Ammon's horn (tissue), 1 donor: Measurements from ENCODE around the gene HNF4A.

Experiments used
- DNase-seq: peaks from one replicate; pipeline ENCODE4 v3.0.0-alpha.2; 2016; ENCODE audit warnings: low spot score

The HNF4A gene

GRCh38 chr20:44392776-44393607, 37.5 kb downstream of the HNF4A start:
- no peak for DNase-seq

DNA sequence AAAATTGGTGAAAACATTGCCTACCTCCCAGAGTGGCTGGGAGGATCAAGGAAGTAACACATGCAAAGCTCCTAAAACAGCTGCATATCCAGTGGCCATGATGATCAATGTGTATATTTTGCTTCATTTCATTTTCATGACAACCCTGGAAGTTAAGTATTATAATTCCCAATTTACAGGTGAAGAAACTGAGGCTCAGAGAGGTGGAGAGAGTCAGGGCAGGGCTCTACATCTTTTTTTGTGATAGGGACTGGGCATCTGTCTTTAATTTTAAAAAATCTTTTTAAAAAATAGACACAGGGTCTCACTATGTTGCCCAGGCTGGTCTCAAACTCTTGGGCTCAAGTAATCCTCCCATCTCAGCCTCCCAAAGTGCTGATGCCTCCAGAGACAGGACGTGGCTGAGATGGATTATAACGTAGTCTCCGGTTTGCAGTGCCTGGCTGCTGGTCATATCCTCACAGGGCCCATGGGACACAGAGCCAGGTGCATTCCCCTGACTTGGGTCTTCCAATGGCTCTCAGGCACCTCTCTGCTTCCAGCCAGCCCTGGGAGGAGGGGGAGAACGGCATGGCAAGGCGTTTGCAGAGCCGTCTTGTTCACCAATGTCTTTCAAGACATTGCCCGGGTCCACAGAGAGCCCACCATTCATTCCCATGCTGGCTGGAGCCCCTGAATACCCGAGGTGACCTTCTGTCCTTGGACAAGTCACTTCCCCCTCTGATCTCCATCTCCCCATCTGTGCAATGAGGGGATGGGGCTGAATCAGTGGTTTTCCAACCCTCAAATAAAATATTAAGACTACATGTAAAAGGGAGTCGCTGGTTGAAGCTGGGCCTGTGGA, 38.3 kb downstream of the HNF4A start:
- DNase-seq = no peak

- no peak for DNase-seq
These were observed 38.9 kb downstream of the HNF4A start for GRCh38 chr20:44394452-44394701.

DNA sequence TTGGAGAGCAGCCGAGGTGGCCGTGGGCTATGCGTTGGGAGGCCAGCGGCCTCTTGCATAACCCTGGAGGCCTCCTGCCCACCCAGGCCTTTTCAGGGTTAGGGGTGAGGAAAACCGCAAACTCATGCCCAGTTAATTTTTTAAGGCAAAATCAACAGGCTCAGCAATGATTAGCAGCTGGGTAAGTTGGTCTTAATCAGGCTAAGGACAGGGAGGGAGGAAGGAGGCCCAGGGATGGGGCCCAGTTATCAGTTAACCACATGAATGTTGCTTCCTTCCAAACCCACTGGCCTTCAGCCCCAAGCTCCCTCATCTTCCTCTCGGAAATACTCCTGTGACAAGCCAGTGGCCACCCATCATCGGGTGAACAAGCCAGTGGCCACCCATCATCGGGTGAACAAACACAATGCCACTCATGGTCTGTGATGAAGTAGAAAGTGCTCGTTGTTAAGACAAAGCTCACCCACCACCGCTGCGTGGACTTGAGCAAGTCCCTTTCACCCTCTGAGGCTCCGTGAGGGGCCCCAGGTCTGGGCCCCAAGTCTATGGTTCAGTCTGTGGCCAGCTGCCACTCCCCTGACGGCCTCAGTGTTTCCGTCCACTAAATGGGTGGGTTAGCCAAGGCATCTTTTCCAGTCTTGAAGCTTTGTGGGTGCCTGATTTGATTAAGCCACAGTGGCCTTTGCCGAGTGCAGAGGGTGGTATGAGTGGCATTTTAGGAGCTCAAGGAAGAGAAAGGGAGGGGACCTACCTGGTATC, 39.4 kb downstream of the HNF4A start:
- no peak for DNase-seq

DNA sequence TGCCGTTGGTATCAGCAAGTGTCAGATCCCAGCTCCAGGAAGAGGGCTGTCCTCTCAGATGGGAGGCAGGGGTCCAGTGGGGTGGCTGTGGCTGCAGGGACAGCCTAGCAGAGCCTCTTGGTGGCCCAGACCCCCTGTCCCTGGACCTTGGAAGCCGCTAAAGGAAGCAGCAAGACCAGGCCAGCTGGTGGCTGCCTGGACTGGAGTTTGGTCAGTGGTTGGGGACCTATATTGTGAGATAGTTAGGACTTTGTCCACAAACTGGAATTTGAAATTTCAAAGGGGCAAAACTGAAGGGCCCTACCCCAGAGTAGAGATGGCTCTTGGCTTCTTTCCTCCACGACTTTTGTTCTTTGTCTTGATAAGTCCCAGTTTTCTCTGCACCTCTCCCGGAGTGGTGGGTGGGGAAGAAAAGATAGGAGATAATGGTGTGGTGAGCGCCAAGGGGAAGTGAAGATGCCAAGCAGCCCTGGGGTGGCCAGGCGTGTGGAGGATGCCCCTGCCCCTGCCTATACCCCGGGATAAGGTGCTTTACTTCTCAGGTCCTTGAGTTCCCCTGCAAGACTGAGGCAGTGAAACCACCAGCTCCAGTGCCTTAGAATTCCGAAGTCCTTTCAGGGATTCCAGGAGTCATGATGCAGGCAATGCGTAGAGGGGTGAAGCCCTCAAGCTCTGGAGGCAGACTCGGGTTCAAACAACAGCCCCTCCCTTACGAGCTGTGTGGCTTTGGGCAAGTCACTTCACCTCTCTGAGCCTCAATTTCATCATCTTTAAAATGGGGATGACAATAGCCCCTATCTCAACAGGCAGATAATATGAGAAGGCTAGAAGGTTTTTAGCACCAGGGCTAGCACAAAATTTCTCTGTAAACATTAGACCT, 40.2 kb downstream of the HNF4A start:
- no peak for DNase-seq

DNA sequence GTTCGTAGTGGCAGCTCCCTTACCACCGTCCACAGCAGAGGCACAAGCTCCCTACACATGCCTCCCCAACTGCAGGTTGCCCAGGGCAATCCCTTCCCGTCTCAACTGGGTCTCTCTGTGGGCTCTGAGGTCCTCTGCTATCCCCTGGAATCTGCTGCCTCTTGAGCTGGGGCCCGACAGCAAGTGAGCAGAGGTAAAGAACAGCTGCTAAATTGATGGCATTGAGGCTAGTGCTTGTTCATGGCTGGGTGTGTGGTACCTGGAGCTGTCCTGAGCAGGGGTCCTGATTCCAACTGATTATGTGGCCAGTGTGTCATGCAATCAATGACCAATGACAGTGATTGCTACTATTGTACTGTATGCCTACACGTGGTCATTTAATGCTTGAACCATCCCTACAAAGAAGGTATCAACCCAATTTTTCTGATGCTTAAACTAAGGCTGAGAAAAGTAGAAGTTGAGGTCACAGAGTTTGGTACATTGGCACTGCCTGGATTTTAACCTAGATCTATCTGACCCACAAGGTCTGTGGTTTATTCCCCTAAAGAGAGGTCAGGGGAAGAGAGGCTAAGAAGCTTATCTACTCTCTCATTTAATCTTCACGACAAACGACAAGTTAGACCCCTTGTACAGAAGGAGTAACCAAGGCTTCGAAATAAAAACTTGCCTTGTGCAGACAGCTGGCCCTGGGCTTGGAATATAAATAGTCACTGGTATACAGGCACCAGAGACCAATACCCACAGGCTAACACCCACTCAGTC, 41.1 kb downstream of the HNF4A start:
- DNase-seq = no peak

DNA sequence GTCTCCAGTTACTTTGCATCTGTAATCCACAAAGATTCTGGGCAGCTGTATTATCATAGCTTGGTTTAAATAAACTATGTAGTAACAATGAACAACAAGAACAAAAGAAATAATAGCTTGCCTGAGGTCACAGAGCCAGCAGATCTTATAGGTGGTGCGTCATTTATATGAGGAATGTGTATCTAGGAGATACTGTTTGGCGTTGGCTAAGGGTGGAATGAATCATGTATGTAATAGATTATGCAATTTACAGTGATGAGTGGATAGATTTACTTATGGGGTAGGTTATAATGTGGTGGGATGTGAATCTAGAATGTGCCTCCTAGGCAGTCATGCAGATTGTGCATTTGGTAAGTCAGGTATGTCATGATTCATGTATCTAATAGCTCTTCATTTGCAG, 42.8 kb downstream of the HNF4A start:
- DNase-seq = no peak

DNA sequence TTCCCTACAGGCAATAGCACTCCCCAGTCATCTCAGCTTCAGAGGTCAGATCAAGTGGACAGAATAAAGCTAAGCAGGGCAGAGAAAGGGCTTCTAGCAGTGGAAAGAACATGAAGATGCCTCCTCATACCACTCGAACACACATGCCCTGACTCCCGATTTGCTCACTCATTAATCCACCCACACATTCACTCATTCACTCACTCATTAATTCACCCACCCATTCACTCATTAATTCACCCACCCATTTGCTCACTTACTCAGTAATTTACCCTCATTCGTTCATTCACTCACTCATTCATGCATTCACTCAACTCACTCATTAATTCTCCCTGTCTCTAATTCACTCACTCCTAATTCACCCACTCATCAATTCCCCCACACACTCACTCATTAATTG, 43.9 kb downstream of the HNF4A start:
- no peak for DNase-seq

DNA sequence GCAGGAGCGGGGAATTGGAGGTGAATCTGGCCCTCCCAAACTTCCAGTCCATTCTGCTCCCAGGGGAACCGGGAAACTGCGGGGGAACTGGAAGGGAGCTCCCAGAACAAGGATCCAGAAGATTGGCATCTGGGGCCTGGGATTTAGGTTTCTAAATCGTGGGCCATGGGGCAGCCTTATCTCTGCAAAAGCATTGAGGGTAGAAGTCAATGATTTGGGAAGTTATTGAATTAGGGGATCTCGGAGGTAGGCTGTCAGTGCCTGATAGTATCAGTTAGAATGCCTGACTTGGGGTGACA, 45.1 kb downstream of the HNF4A start:
- no peak for DNase-seq

- DNase-seq = no peak
These were observed 45.7 kb downstream of the HNF4A start for GRCh38 chr20:44400970-44401769.

- DNase-seq = no peak
These were observed 46.4 kb downstream of the HNF4A start for GRCh38 chr20:44401770-44402390.

DNA sequence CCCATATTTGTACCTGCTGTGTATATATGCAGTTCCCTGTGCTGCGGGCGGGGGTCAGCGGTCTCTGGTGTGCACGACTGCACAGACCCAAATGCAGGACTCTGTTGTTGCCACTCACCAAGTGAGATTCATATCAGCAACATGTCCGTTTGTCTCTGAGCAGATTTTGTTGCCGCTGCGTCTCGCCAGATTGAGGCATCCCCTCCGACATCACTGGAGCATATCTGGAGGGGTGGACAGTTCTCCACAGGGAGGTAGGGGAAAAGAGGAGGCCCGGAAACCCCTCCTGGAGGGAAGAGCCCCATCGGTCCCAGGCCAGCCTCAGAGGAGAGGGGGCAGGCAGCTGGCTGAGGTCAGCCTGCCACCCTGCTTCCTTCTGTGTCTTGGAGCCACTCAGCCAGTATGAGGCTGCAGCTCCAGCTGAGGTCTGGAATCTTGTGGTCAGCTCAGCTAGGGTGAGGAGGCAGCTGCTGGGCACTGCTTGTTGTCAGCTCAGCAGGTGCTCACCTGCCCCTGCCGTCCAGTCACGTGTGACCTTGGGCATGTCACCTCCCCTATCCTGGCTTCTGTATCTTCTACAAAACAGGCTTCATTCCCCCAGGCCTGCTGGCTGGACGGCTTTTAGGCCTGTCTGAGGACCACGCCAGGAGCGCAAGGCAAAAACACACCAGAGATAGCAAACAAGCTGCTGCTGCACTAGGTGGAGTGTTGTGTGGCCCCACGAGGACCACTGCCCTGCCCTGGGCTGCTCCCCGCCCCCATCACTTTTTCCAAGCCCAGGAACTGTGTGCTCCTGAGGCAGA, 47.1 kb downstream of the HNF4A start:
- no peak for DNase-seq

GRCh38 chr20:44403194-44404112, 48.0 kb downstream of the HNF4A start:
- DNase-seq = no peak

GRCh38 chr20:44404204-44405181, 49.0 kb downstream of the HNF4A start:
- DNase-seq = no peak

GRCh38 chr20:44405257-44405656, 49.8 kb downstream of the HNF4A start:
- DNase-seq = no peak

- DNase-seq = no peak
These were observed 50.5 kb downstream of the HNF4A start for GRCh38 chr20:44405785-44406571.
